HepG2 (cell line): ENCODE results near the gene LST1. TPM values are rescaled to one million over a fixed set of nuclear protein-coding genes. Genes with fewer than 3 reads are reported as not detected.
A peak's percentile ranks its signal among the peaks of the same experiment; 100 is the strongest.

Source experiments
- ARID2 ChIP-seq: sonication (generic); formaldehyde crosslinking; IDR thresholded peaks from 2 replicates; pipeline ENCODE4 v1.8.1; 2022; ENCODE audit warnings: mild to moderate bottlenecking, missing genetic modification reagents, borderline replicate concordance
- BORCS8-MEF2B ChIP-seq: sonication (generic); formaldehyde crosslinking; IDR thresholded peaks from 2 replicates; pipeline ENCODE4 v1.8.0; 2022; ENCODE audit warnings: mild to moderate bottlenecking, missing genetic modification reagents
- CBX2 ChIP-seq, 2 experiments: fragments of 200-600 bp in 1 of 2; sonication (generic); formaldehyde crosslinking in 1 of 2; IDR thresholded peaks; 2 replicates each; pipeline versions ENCODE4 v1.7.0 to v1.8.1; 2018 to 2022; ENCODE audit warnings: low read depth in 2 of 2, low read length in 1 of 2, mild to moderate bottlenecking in 1 of 2, missing genetic modification reagents in 1 of 2
- CEBPB ChIP-seq: IDR thresholded peaks from 2 replicates; pipeline ENCODE4 v1.6.1; 2011; ENCODE audit warnings: low read depth, low read length, improper control_type of control experiment, borderline replicate concordance
- ELF3 ChIP-seq: IDR thresholded peaks from 2 replicates; pipeline ENCODE4 v1.6.1; 2016; ENCODE audit warnings: missing genetic modification reagents, missing compliant biosample characterization
- GABPA ChIP-seq, 2 experiments: IDR thresholded peaks; 2 replicates each; pipeline ENCODE4 v1.6.1; 2011 to 2016; ENCODE audit warnings: low read depth in 2 of 2, low read length in 1 of 2, missing biosample characterization in 1 of 2, missing genetic modification characterization in 1 of 2
- GRHL1 ChIP-seq: sonication (generic); formaldehyde crosslinking; conservative IDR thresholded peaks from 2 replicates; pipeline ENCODE4 v1.8.0; 2022; ENCODE audit warnings: missing genetic modification reagents
- MATR3 ChIP-seq: sonication (generic); formaldehyde crosslinking; IDR thresholded peaks from 2 replicates; pipeline ENCODE4 v1.4.0; 2020; ENCODE audit warnings: missing genetic modification reagents
- MIER2 ChIP-seq: IDR thresholded peaks from 2 replicates; pipeline ENCODE4 v1.6.1; 2016; ENCODE audit warnings: missing biosample characterization, missing genetic modification reagents
- NR2C2 ChIP-seq: sonication (generic); formaldehyde crosslinking; IDR thresholded peaks from 2 replicates; pipeline ENCODE4 v1.4.0; 2020; ENCODE audit warnings: missing genetic modification reagents, mild to moderate bottlenecking, moderate library complexity, borderline replicate concordance
- PPARG ChIP-seq: conservative IDR thresholded peaks from 2 replicates; pipeline ENCODE4 v1.6.1; 2016; ENCODE audit warnings: missing biosample characterization, missing genetic modification reagents
- SKIL ChIP-seq: sonication (generic); formaldehyde crosslinking; IDR thresholded peaks from 2 replicates; pipeline ENCODE4 v1.8.0; 2022; ENCODE audit warnings: missing genetic modification reagents, mild to moderate bottlenecking, moderate library complexity, borderline replicate concordance
- TGIF2 ChIP-seq: IDR thresholded peaks from 2 replicates; pipeline ENCODE4 v1.6.1; 2016; ENCODE audit warnings: control low read depth, missing compliant biosample characterization
- THRA ChIP-seq: sonication (generic); formaldehyde crosslinking; IDR thresholded peaks from 2 replicates; pipeline ENCODE4 v1.4.0; 2020; ENCODE audit warnings: missing genetic modification reagents, borderline replicate concordance
- ZBTB7B ChIP-seq: sonication (generic); formaldehyde crosslinking; IDR thresholded peaks from 2 replicates; pipeline ENCODE4 v1.4.0; 2020; ENCODE audit warnings: missing genetic modification reagents
- ZMAT3 ChIP-seq: sonication (generic); formaldehyde crosslinking; conservative IDR thresholded peaks from 2 replicates; pipeline ENCODE4 v1.7.0; 2021; ENCODE audit warnings: missing genetic modification reagents
- ZNF136 ChIP-seq: sonication (generic); formaldehyde crosslinking; IDR thresholded peaks from 2 replicates; pipeline ENCODE4 v1.8.1; 2022; ENCODE audit warnings: low read depth, mild to moderate bottlenecking, moderate library complexity, missing genetic modification reagents
- ZNF263 ChIP-seq: sonication (generic); formaldehyde crosslinking; IDR thresholded peaks from 2 replicates; pipeline ENCODE4 v1.4.0; 2020; ENCODE audit warnings: missing genetic modification reagents
- ZNF3 ChIP-seq: IDR thresholded peaks from 2 replicates; pipeline ENCODE4 v1.7.0; 2017; ENCODE audit warnings: inconsistent platforms
- ZNF563 ChIP-seq: sonication (generic); formaldehyde crosslinking; IDR thresholded peaks from 2 replicates; pipeline ENCODE4 v1.8.0; 2022; ENCODE audit warnings: mild to moderate bottlenecking, moderate library complexity, missing genetic modification reagents
- ZNF598 ChIP-seq: sonication (generic); formaldehyde crosslinking; IDR thresholded peaks from 2 replicates; pipeline ENCODE4 v1.5.1; 2020; ENCODE audit warnings: mild to moderate bottlenecking, missing genetic modification reagents, borderline replicate concordance
- ZNF83 ChIP-seq: sonication (generic); formaldehyde crosslinking; IDR thresholded peaks from 2 replicates; pipeline ENCODE4 v1.4.0; 2020; ENCODE audit warnings: missing genetic modification reagents, mild to moderate bottlenecking, borderline replicate concordance
- ZSCAN29 ChIP-seq: sonication (generic); formaldehyde crosslinking; conservative IDR thresholded peaks from 2 replicates; pipeline ENCODE4 v1.4.0; 2020; ENCODE audit warnings: mild to moderate bottlenecking, missing genetic modification reagents
- ZSCAN30 ChIP-seq: sonication (generic); formaldehyde crosslinking; IDR thresholded peaks from 2 replicates; pipeline ENCODE4 v1.5.0; 2020; ENCODE audit warnings: mild to moderate bottlenecking, missing genetic modification reagents
- polyA plus RNA-seq, 8 experiments: library from polyadenylated mRNA; depleted of rRNA in 3 of 8; stranded (reverse) in 7 of 8; unstranded in 1 of 8; fragments of >200 nt; fragmentation: Illumina TruSeq in 4 of 8; extraction: Trizol in 4 of 8; gene quantifications; 2 replicates each; pipeline versions ENCODE4 v1.2.1 to v1.2.3, GENCODE V29; 2011 to 2016; ENCODE audit warnings: low read depth in 4 of 8, missing spikeins in 1 of 8, mixed read lengths in 1 of 8; ENCODE audit not compliant: insufficient read depth in 1 of 8
- total RNA-seq, 5 experiments: library from RNA; depleted of rRNA; stranded (reverse); fragments of >200 nt; fragmentation: Illumina TruSeq; extraction: Trizol; gene quantifications; 2 replicates each; pipeline ENCODE4 v1.2.3, GENCODE V29; 2016; ENCODE audit warnings: low read depth in 1 of 5

LST1 gene
- total and polyA plus RNA-seq, 2 of the 13 experiments (the other 11 are each of a cell fraction or from before 2014, with no cell fraction given), result not detected

GRCh38 chr6:31620586-31621319 is 34.7 kb downstream of the LST1 start, which contains the start of gene PRRC2A (continued):
- TF ChIP-seq SKIL (0 out of 2 replicates have a peak, but pooled peaks have one; percentile 29), ZSCAN29 (CRISPR knock-in tag) (no peak), CEBPB (no peak), GRHL1 (no peak), BORCS8-MEF2B (CRISPR knock-in tag) (0 out of 2 replicates have a peak, but pooled peaks have one; percentile 53), ZBTB7B (CRISPR knock-in tag) (peak; percentile 69; the same call in 1 of the 2 replicates), ZNF598 (CRISPR knock-in tag) (peak; percentile 39; the same call in 1 of the 2 replicates), ZNF136 (CRISPR knock-in tag) (0 out of 2 replicates have a peak, but pooled peaks have one; percentile 53), ARID2 (peak; percentile 42; the same call in 1 of the 2 replicates), NR2C2 (CRISPR knock-in tag) (no peak), ZNF83 (CRISPR knock-in tag) (no peak), PPARG (peak; percentile 37; the same call in 1 of the 2 replicates), ZNF3 (no peak), TGIF2 (peak; percentile 81), CBX2 (IDR thresholded peaks at IDR 0.05; ENCODE audit: low read depth, low read length) (no peak), CBX2 (CRISPR knock-in tag; IDR thresholded peaks at IDR 0.05; ENCODE audit: low read depth) (0 out of 2 replicates have a peak, but pooled peaks have one; percentile 21), GABPA (IDR thresholded peaks at IDR 0.05; ENCODE audit: low read depth, low read length) (no peak), GABPA (CRISPR knock-in tag; IDR thresholded peaks at IDR 0.05; ENCODE audit: low read depth) (0 out of 2 replicates have a peak, but pooled peaks have one; percentile 11), ZNF563 (peak; percentile 69; the same call in 1 of the 2 replicates), MIER2 (CRISPR knock-in tag) (no peak), ZSCAN30 (CRISPR knock-in tag) (peak; percentile 65; the same call in 1 of the 2 replicates), ZMAT3 (CRISPR knock-in tag) (peak; percentile 77), MATR3 (CRISPR knock-in tag) (no peak), ZNF263 (peak; percentile 32; the same call in 1 of the 2 replicates), ELF3 (CRISPR knock-in tag) (no peak), THRA (CRISPR knock-in tag) (no peak; the same call in 1 of the 2 replicates)
